Activated T-helper 2 cell treated with anti-CD3 and anti-CD28 coated beads, Interferon-gamma antibody, Interleukin-2, Interleukin-4, amounts not matched to agents 10 μg/mL and 5 μg/mL and 100 μg/mL, durations not matched to agents 14 hours and 24 hours and 36 hours (primary cell): ENCODE data around the gene CACFD1. TPM values are rescaled to one million over a fixed set of nuclear protein-coding genes. Genes with fewer than 3 reads are reported as not detected.

Experiments used
- DNase-seq: peaks from one replicate; pipeline ENCODE4 v3.0.0; 2021; ENCODE audit warnings: low spot score
- H3K27ac Mint-ChIP-seq: one replicate; pipeline ENCODE4 v1.8.0; 2021; ENCODE audit warnings: mixed read lengths
- H3K27me3 Mint-ChIP-seq: one replicate; pipeline ENCODE4 v1.8.0; 2021; ENCODE audit warnings: low read depth, mixed read lengths
- H3K36me3 Mint-ChIP-seq: one replicate; pipeline ENCODE4 v1.8.0; 2021; ENCODE audit warnings: low read depth, mixed read lengths
- H3K4me1 Mint-ChIP-seq: one replicate; pipeline ENCODE4 v1.8.0; 2021; ENCODE audit warnings: low read depth, mixed read lengths
- H3K4me3 Mint-ChIP-seq: one replicate; pipeline ENCODE4 v1.8.0; 2021; ENCODE audit warnings: low read depth, mild to moderate bottlenecking, moderate library complexity, mixed read lengths
- H3K9me3 Mint-ChIP-seq: one replicate; pipeline ENCODE4 v1.8.0; 2021; ENCODE audit warnings: mixed read lengths
- intact Hi-C: fragments of 100-400 bp; cut with micrococcal nuclease; formaldehyde crosslinking; loops from one replicate; pipeline ENCODE4 v1.15.1; 2023
- total RNA-seq: library from RNA; stranded (reverse); gene quantifications from 2 replicates; pipeline ENCODE4 v1.2.3, GENCODE V29; 2022

Gene CACFD1
- total RNA-seq, 1 donor from 2014 or later: 0.46 TPM

GRCh38 chr9:133516256-133516960, 56.6 kb downstream of the CACFD1 start:
- Mint-ChIP-seq H3K9me3 (no peaks in the 10 kb centered on the region), H3K36me3 (no peaks in the 10 kb centered on the region), H3K27me3 (no peaks in the 10 kb centered on the region), H3K4me3 (no peak overlapping the region), H3K4me1 (no peaks in the 10 kb centered on the region), H3K27ac (no peak overlapping the region)
- no peak for DNase-seq
- intact Hi-C loops: no loop called here

GRCh38 chr9:133516961-133517350, 57.2 kb downstream of the CACFD1 start:
- Mint-ChIP-seq H3K4me3 (no peak overlapping the region), H3K27me3 (no peaks in the 10 kb centered on the region), H3K9me3 (no peaks in the 10 kb centered on the region), H3K27ac (no peak overlapping the region), H3K4me1 (no peaks in the 10 kb centered on the region), H3K36me3 (no peaks in the 10 kb centered on the region)
- intact Hi-C loops: no loop called here
- no peak for DNase-seq

- intact Hi-C loops: no loop called here
- no peak for DNase-seq
- no peaks in the 10 kb centered on the region for H3K9me3 Mint-ChIP-seq
- no peaks in the 10 kb centered on the region for H3K4me1 Mint-ChIP-seq
- H3K27ac Mint-ChIP-seq: no peak overlapping the region
- H3K27me3 Mint-ChIP-seq: no peaks in the 10 kb centered on the region
- no peak overlapping the region for H3K4me3 Mint-ChIP-seq
- no peaks in the 10 kb centered on the region for H3K36me3 Mint-ChIP-seq
These were observed 57.9 kb downstream of the CACFD1 start for GRCh38 chr9:133517711-133518110.

GRCh38 chr9:133518200-133518599, 58.4 kb downstream of the CACFD1 start:
- no peak for DNase-seq
- H3K27me3 Mint-ChIP-seq: no peaks in the 10 kb centered on the region
- H3K36me3 Mint-ChIP-seq: no peaks in the 10 kb centered on the region
- no peaks in the 10 kb centered on the region for H3K9me3 Mint-ChIP-seq
- no peak overlapping the region for H3K4me3 Mint-ChIP-seq
- H3K4me1 Mint-ChIP-seq: no peaks in the 10 kb centered on the region
- no peak overlapping the region for H3K27ac Mint-ChIP-seq
- intact Hi-C loops: no loop called here

GRCh38 chr9:133518706-133519449, 59.1 kb downstream of the CACFD1 start:
- no peaks in the 10 kb centered on the region for H3K9me3 Mint-ChIP-seq
- no peaks in the 10 kb centered on the region for H3K27me3 Mint-ChIP-seq
- H3K36me3 Mint-ChIP-seq: no peaks in the 10 kb centered on the region
- H3K4me1 Mint-ChIP-seq: no peaks in the 10 kb centered on the region
- no peak for DNase-seq
- H3K27ac Mint-ChIP-seq: no peak overlapping the region
- intact Hi-C loops: no loop called here
- H3K4me3 Mint-ChIP-seq: no peak overlapping the region

- no peaks in the 10 kb centered on the region for H3K4me1 Mint-ChIP-seq
- no peak for DNase-seq
- no peak overlapping the region for H3K27ac Mint-ChIP-seq
- intact Hi-C loops: no loop called here
- H3K36me3 Mint-ChIP-seq: no peaks in the 10 kb centered on the region
- H3K27me3 Mint-ChIP-seq: no peaks in the 10 kb centered on the region
- no peak overlapping the region for H3K4me3 Mint-ChIP-seq
- no peaks in the 10 kb centered on the region for H3K9me3 Mint-ChIP-seq
These were observed 59.9 kb downstream of the CACFD1 start for GRCh38 chr9:133519693-133520092.

GRCh38 chr9:133520121-133520835, 60.5 kb downstream of the CACFD1 start:
- no peak for DNase-seq
- Mint-ChIP-seq H3K4me1 (no peaks in the 10 kb centered on the region), H3K36me3 (no peaks in the 10 kb centered on the region), H3K4me3 (no peak overlapping the region), H3K9me3 (no peaks in the 10 kb centered on the region), H3K27ac (no peak overlapping the region), H3K27me3 (no peaks in the 10 kb centered on the region)
- intact Hi-C loops: no loop called here

Other genes starting within 250 kb of the CACFD1 start
- gene ABO, start 184.8 kb upstream of the CACFD1 start, total RNA-seq: 0.14 and 0.30 TPM in 2 replicates
- 23.0 and 24.4 TPM in 2 replicates for gene SURF6, start 123.8 kb upstream of the CACFD1 start, total RNA-seq
- 35.2 and 36.4 TPM in 2 replicates for gene MED22, start 111.8 kb upstream of the CACFD1 start, total RNA-seq
- 2,586 and 2,588 TPM in 2 replicates for gene RPL7A, start 111.8 kb upstream of the CACFD1 start, total RNA-seq
- 32.4 and 33.0 TPM in 2 replicates for gene SURF1, start 103.5 kb upstream of the CACFD1 start, total RNA-seq
- 16.9 and 22.1 TPM in 2 replicates for gene SURF2, start 103.4 kb upstream of the CACFD1 start, total RNA-seq
- gene SURF4, start 83.9 kb upstream of the CACFD1 start, total RNA-seq: 388 and 393 TPM in 2 replicates
- 0.87 and 1.0 TPM in 2 replicates for gene STKLD1, start 83.6 kb upstream of the CACFD1 start, total RNA-seq
- gene REXO4, start 42.0 kb upstream of the CACFD1 start, total RNA-seq: 31.7 and 32.8 TPM in 2 replicates
- 1.5 and 1.6 TPM in 2 replicates for gene ADAMTS13, start 37.6 kb upstream of the CACFD1 start, total RNA-seq
- gene SLC2A6, start 19.1 kb downstream of the CACFD1 start, total RNA-seq: 6.1 and 6.5 TPM in 2 replicates
- not detected in 2 replicates for gene MYMK, start 65.0 kb downstream of the CACFD1 start, total RNA-seq
- gene ADAMTSL2, start 74.7 kb downstream of the CACFD1 start, total RNA-seq: not detected in 2 replicates
- gene FAM163B, start 149.4 kb downstream of the CACFD1 start, total RNA-seq: not detected in 2 replicates
- gene DBH, start 176.4 kb downstream of the CACFD1 start, total RNA-seq: not detected in 2 replicates